Posterior vena cava (tissue), 2 donors: Measurements from ENCODE around the gene WDFY2. TPM values are rescaled to one million over a fixed set of nuclear protein-coding genes. Genes with fewer than 3 reads are reported as not detected.
"Not testable (repeated sequence)": the region's sequence is repeated elsewhere in the genome, so short reads cannot be mapped to it uniquely, and the experiment has no call there.

Experiments
- DNase-seq: peaks from one replicate; pipeline ENCODE4 v3.0.0-alpha.2; 2020; ENCODE audit warnings: low spot score
- intact Hi-C, 2 donors: fragments of 100-400 bp; cut with DNase I; formaldehyde crosslinking; loops; one replicate each; pipeline versions ENCODE4 v1.14.1 to v1.14.2; 2022 to 2023
- long read RNA-seq, 2 donors: library from polyadenylated mRNA; unstranded; transcript quantifications; one replicate each; pipeline ENCODE4 v2.0.0, GENCODE V29; 2020 to 2021
- total RNA-seq, 2 donors: library from RNA; stranded (reverse); fragmentation: NEBNext Ultra II Directional; extraction: Animal tissue kit (Norgen Biotek cat#: 25700); gene quantifications; one replicate each; pipeline ENCODE4 v1.2.1, GENCODE V29; 2021
- donor health status: DM: yes; HTN: yes; CAD: no.
- donor health status: DM: yes; HTN: yes; CAD: no.

WDFY2 gene
- total RNA-seq: 10 to 100 TPM; 10.6 to 13.0 TPM
- long read RNA-seq, donor 1, full-length matches to known transcripts: 4 of 8 reads
- long read RNA-seq, donor 1, partial matches to known transcripts: 0 of 8 reads
- long read RNA-seq, donor 1, other reads (novel, unspliced or antisense): 4 of 8 reads
- long read RNA-seq, donor 2, full-length matches to known transcripts: 17 of 24 reads
- long read RNA-seq, donor 2, partial matches to known transcripts: 1 of 24 reads
- long read RNA-seq, donor 2, other reads (novel, unspliced or antisense): 6 of 24 reads

DNA sequence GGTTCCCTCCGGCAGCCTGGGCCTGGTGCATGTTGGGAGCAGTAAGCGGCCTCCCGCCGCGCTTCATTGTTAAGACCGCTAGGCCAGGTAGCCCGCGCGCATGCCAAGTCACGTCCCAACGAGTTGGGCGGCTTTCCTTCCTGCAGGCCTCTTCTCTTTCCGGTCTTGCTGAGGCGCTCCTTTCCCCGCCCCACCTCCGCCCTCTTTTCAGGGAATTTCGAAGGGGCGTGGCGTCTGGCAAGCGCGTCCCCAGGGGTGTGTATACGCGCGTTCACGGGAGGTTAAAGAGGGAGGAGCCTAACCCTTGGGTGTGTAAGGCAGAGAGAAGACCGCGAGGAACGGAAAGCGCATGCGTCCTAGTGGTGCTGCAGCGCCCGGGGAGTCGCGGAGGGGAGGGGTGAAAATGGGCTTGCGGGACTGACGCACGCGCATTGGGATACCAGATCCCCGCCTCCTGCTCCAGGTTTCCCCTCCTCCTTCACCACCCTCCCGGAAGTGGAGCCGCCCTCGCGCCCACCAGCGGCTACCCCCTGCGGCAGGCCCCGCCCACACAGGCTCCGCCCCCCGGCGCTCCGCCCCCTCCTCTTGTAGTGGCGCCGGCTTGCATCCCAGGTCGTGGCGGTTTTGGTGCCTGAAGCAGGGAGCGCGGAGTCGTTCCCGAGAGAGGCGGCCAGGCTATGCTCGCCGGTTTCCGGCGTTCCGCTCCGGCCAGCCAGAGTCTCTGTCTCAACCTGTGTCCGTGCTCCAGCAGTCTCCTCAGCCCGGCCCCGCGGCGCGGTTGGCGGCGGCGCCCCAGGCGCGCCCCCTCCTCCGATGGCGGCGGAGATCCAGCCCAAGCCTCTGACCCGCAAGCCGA, at the start of gene WDFY2:
Gene WDFY2 (plus strand): TSS at position 588 of the 856 bp plus-strand sequence. CDS start 226 bp downstream, at position 814.
- intact Hi-C loops: loop anchor here (5.0 kb wide), 2 partner anchors 122 to 132 kb away; partner anchors contain the start of gene INTS6 (in 1 of the 2)
- peak; percentile 100 for DNase-seq

DNA sequence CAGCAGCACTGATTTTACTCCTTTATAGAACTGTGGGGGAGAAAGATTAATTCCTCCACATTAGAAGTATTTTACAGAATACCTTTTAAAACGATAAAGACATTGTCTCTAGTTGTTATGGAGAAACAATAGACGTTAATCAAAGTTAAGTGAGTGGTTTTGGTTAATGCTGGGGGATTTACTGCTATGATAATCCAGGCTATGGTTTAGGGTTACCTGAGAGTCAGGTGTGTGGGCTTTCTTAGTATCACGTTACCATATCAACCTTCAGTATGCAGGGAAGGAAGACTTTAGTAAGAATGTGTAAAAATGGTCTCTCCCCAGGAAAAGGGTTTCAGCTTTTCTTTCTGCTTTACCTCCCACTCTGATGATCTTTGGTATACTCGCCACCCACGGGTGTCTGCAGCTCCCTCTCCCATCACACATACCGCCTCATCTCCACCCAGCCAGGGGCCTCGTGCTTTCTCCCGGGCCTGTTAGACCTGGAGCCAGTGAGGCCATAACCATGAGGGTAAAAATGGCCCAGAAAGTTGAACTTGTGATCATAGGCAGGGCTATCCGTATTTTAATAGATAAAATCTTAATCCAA, 45.6 kb upstream of the WDFY2 start:
- DNase-seq: no peak
- intact Hi-C loops: no loop called here

- intact Hi-C loops: no loop called here
- DNase-seq: no peak
These were observed 44.4 kb upstream of the WDFY2 start for GRCh38 chr13:51539887-51540286.

GRCh38 chr13:51541037-51541436, 43.2 kb upstream of the WDFY2 start:
- intact Hi-C loops: no loop called here
- DNase-seq: no peak

DNA sequence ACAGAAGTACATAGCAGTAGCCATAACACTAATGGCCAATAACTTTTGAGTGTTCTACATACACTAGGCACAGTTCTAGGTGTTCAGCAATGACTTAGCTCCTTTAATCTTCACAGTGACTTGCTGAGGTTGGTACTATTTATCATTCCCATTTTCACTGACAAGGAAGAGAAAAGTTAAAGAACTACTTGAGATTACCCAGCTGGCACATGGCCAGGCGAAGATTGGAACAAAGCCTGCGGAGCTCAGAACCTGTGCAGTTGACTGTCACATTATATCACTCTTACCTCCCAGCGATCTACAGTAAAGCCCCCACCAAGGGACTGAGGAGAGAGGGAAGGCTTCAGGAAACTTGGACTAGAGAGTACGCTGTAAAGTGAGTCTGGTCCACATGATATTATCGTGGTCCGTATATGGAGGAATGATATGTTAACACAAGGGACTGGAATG, 42.4 kb upstream of the WDFY2 start:
- no peak for DNase-seq
- intact Hi-C loops: no loop called here

GRCh38 chr13:51542346-51543242, 41.7 kb upstream of the WDFY2 start:
- intact Hi-C loops: no loop called here
- no peak for DNase-seq

DNA sequence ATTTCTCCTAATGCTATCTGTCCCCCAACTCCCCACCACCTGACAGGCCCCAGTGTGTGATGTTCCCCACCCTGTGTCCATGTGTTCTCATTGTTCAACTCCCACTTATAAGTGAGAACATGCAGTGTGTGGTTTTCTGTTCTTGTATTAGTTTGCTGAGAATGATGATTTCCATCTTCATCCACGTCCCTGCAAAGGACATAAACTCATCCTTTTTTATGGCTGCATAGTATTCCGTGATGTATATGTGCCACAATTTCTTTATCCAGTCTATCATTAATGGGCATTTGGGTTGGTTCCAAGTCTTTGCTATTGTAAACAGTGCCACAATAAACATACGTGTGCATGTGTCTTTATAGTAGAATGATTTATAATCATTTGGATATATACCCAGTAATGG, 38.8 kb upstream of the WDFY2 start:
- DNase-seq, intact Hi-C loops: not testable (repeated sequence)

DNA sequence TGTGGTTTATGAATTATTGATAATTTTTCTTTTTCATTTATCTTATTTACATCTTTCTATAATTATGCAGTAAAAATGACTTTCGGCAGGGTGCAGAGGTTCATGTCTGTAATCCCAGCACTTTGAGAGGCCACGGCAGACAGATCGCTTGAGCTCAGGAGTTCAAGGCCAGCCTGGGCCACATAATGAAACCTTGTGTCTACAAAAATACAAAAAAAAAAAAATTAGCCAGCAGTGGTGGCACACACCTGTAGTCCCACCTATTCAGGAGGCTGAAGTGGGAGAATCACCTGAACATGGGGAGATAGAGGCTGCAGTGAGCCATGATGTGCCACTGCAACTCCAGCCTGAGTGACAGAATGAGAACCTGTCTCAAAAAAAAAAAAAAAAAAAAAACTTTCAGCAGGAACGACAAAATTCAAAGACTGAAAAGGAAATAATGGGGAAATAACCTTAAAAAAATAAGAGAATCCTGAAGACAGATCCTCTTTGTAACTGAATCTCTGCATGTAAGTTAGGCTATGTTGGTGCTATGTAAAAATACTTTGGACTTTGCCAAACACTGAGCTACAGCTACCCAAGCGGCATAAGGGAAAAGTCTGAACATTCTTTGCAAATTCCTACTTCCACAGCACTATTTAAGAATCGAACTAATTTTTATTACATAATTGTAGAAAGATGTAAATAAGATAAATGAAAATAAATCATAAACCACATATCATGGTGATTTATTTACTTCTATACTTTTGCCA, 36.7 kb upstream of the WDFY2 start:
- intact Hi-C loops: no loop called here
- no peak for DNase-seq

DNA sequence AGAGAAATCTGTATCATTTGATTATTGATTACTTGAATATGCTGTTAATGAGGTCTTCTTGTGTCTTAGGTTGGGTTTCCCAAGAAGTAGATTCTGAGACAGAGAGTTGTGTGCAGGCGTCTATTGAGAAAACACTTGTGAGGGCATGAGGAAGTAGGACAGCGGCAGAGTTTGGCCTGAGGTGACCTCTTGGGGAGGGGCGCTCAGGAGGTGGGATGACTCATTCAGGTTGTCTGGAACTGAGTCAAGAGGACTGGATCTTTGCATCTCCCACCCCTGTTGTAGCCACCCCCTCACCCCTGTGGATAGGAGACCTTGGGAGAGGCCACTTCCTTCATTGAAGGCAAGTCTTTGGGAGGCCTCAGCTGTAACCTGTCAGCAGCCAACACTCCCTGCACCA, 35.2 kb upstream of the WDFY2 start:
- intact Hi-C loops: no loop called here
- DNase-seq: no peak

- DNase-seq: no peak
- intact Hi-C loops: no loop called here
These were observed 34.7 kb upstream of the WDFY2 start for GRCh38 chr13:51549593-51549992.

GRCh38 chr13:51550151-51550550, 34.1 kb upstream of the WDFY2 start:
- DNase-seq: no peak
- intact Hi-C loops: no loop called here

DNA sequence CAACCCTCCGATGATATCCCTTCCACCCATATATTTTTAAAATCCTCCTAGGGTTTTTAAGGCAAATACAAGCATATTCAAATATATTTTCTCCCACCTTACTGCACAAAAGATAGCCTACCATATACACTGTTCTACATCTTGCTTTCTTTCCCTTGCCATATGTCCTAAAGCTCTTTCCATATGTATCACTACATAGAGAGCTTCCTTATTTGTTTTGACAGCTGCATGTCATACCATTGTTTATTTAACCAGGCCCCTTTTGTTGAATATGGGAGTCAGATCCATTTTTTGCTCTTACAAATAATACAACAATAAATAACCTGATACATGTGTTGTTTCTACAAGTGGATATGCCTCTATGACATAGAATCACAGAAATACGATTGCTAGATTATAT, 32.8 kb upstream of the WDFY2 start:
- intact Hi-C loops: no loop called here
- DNase-seq: no peak

DNA sequence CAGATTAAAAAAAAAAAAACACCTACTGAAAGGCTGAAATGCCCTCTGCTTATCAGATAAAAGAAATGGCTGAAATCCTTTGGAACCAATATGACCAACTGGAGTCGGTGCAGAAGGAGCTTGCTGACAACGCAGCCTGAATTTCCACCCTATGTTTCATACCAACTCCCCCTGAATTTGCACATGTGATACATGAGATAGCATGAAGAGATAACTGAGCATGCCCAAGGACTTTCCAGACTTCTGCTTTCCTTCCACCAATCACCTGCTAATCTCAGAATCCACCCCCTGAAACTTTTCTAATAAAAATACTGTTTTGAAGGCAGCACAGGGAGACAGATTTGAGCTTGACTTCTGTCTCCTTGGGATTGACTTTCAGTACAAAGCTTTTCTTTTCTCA, 32.2 kb upstream of the WDFY2 start:
- DNase-seq: no peak
- intact Hi-C loops: no loop called here

GRCh38 chr13:51553531-51553930, 30.7 kb upstream of the WDFY2 start:
- intact Hi-C loops: no loop called here
- DNase-seq: no peak

- intact Hi-C loops: no loop called here
- DNase-seq: no peak
These were observed 27.5 kb upstream of the WDFY2 start for GRCh38 chr13:51556740-51557139.

DNA sequence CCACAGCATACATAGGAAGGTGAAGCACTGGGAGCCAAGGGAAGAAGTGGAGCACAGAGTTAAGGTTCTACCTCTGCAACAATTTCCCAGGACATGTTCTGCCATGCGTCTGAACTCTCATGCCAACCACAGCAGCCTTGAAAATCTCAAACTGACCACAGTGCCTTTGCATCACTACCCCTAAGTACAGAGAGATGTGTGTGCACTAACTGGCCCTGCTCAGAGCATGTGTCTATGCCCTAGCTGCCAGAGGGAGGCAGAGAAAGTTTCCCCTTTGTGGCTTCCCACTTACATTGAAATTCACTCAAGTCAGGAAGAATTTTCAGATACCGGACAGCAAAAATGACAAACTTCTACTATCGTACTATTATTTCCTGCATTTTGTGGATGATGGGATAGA, 26.8 kb upstream of the WDFY2 start:
- intact Hi-C loops: no loop called here
- no peak for DNase-seq

- no peak for DNase-seq
- intact Hi-C loops: no loop called here
These were observed 26.2 kb upstream of the WDFY2 start for GRCh38 chr13:51557875-51558612.
